ENCODE measurements around the gene KAZN. TPM values are rescaled to one million over a fixed set of nuclear protein-coding genes. Genes with fewer than 3 reads are reported as not detected.

KAZN gene
- total and polyA plus RNA-seq, 2 experiments from 2014 or later, result 7.9 to 15.6 TPM

- Histone ChIP-seq H3K36me3 (replicated peaks; ENCODE audit: insufficient read depth, low read depth) (no peaks in the 10 kb centered on the region), H2AFZ (peak overlapping the region; percentile 34), H3K4me1 (ENCODE audit: insufficient read depth) (peaks cover 44% of the 10 kb centered on the region), H3K27me3 (no peaks in the 10 kb centered on the region), H3K4me3 (no peak overlapping the region), H3K27ac (peak overlapping the region; percentile 91), H3K4me2 (peak overlapping the region; percentile 68), H3K9me3 (ENCODE audit: low read depth) (no peaks in the 10 kb centered on the region), H4K20me1 (ENCODE audit: insufficient read depth, poor library complexity, severe bottlenecking) (no peaks in the 10 kb centered on the region), H3K79me2 (no peaks in the 10 kb centered on the region), H3K9me2 (replicated peaks; ENCODE audit: insufficient read depth) (no peaks in the 10 kb centered on the region)
- 44% methylated on average over 14 of the region's 16 CpGs for WGBS (ENCODE audit: low lambda C conversion rate, missing lambda C conversion rate)
- TF ChIP-seq EZH2phosphoT487 (IDR thresholded peaks at IDR 0.05; ENCODE audit: low read depth, severe bottlenecking, unreplicated experiment) (no peak), EZH2 (IDR thresholded peaks at IDR 0.05; ENCODE audit: borderline replicate concordance) (no peak), CTCF (IDR thresholded peaks at IDR 0.05; ENCODE audit: poor library complexity) (no peak)
- peak; percentile 32 for DNase-seq (ENCODE audit: low spot score)
These were observed 489.9 kb downstream of the KAZN start for GRCh38 chr1:15088281-15088971.

- peak; percentile 37 for DNase-seq (ENCODE audit: low spot score)
- Histone ChIP-seq H2AFZ (peak overlapping the region; percentile 52), H3K9me3 (ENCODE audit: low read depth) (no peaks in the 10 kb centered on the region), H3K9me2 (replicated peaks; ENCODE audit: insufficient read depth) (no peaks in the 10 kb centered on the region), H4K20me1 (ENCODE audit: insufficient read depth, poor library complexity, severe bottlenecking) (no peaks in the 10 kb centered on the region), H3K4me2 (peak overlapping the region; percentile 68), H3K27ac (peak overlapping the region; percentile 91), H3K4me1 (ENCODE audit: insufficient read depth) (peaks cover 47% of the 10 kb centered on the region), H3K79me2 (no peaks in the 10 kb centered on the region), H3K27me3 (no peaks in the 10 kb centered on the region), H3K36me3 (replicated peaks; ENCODE audit: insufficient read depth, low read depth) (no peaks in the 10 kb centered on the region), H3K4me3 (no peak overlapping the region)
- no peak for TF ChIP-seq CTCF (IDR thresholded peaks at IDR 0.05; ENCODE audit: poor library complexity)
- no peak for TF ChIP-seq EZH2phosphoT487 (IDR thresholded peaks at IDR 0.05; ENCODE audit: low read depth, severe bottlenecking, unreplicated experiment)
- no peak for TF ChIP-seq EZH2 (IDR thresholded peaks at IDR 0.05; ENCODE audit: borderline replicate concordance)
- WGBS (ENCODE audit: low lambda C conversion rate, missing lambda C conversion rate), result 42% methylated on average over 4 of the region's 4 CpGs
These were observed 490.9 kb downstream of the KAZN start for GRCh38 chr1:15089258-15089992.

- no peaks in the 10 kb centered on the region for H3K9me3 ChIP-seq (ENCODE audit: low read depth)
- no peak overlapping the region for H3K4me3 ChIP-seq
- H3K27me3 ChIP-seq, result no peaks in the 10 kb centered on the region
- H4K20me1 ChIP-seq (ENCODE audit: insufficient read depth, poor library complexity, severe bottlenecking), result no peaks in the 10 kb centered on the region
- peaks cover 47% of the 10 kb centered on the region for H3K4me1 ChIP-seq (ENCODE audit: insufficient read depth)
- peak overlapping the region; percentile 68 for H3K4me2 ChIP-seq
- no peaks in the 10 kb centered on the region for H3K36me3 ChIP-seq (replicated peaks; ENCODE audit: insufficient read depth, low read depth)
- H3K79me2 ChIP-seq, result no peaks in the 10 kb centered on the region
- peak; percentile 91 for DNase-seq (ENCODE audit: low spot score)
- H3K9me2 ChIP-seq (replicated peaks; ENCODE audit: insufficient read depth), result no peaks in the 10 kb centered on the region
- peak overlapping the region; percentile 52 for H2AFZ ChIP-seq
- TF ChIP-seq EZH2phosphoT487 (IDR thresholded peaks at IDR 0.05; ENCODE audit: low read depth, severe bottlenecking, unreplicated experiment) (no peak), CTCF (IDR thresholded peaks at IDR 0.05; ENCODE audit: poor library complexity) (no peak), EZH2 (IDR thresholded peaks at IDR 0.05; ENCODE audit: borderline replicate concordance) (no peak)
- 15% methylated on average over 13 of the region's 13 CpGs for WGBS (ENCODE audit: low lambda C conversion rate, missing lambda C conversion rate)
- H3K27ac ChIP-seq, result peak overlapping the region; percentile 91
These were observed 491.9 kb downstream of the KAZN start for GRCh38 chr1:15090373-15090772.
